Measurements from ENCODE around the gene VAX1. TPM values are rescaled to one million over a fixed set of nuclear protein-coding genes. Genes with fewer than 3 reads are reported as not detected.
"Not testable (repeated sequence)": the region's sequence is repeated elsewhere in the genome, so short reads cannot be mapped to it uniquely, and the experiment has no call there.

VAX1 gene
- not detected for total RNA-seq

- peaks cover 9% of the 10 kb centered on the region for H3K4me1 ChIP-seq (ENCODE audit: insufficient read depth, low read length)
- H3K4me3 ChIP-seq (ENCODE audit: low read length), result no peak within 1 kb of the TSS
- H3K27me3 ChIP-seq (ENCODE audit: insufficient read depth, low read length), result peaks cover 89% of the 10 kb centered on the region
- no peaks in the 10 kb centered on the region for H3K9me3 ChIP-seq (ENCODE audit: low read depth, low read length)
These were observed at the start of gene VAX1 for GRCh38 chr10:117137911-117138642. Gene VAX1, minus strand, starts transcription at chr10:117138270. Its CDS starts 214 bp downstream, at chr10:117138056.

GRCh38 chr10:117186832-117187615 is 49.0 kb upstream of the VAX1 start:
- Histone ChIP-seq H3K4me1 (ENCODE audit: insufficient read depth, low read length) (no peaks in the 10 kb centered on the region), H3K4me3 (ENCODE audit: low read length) (no peak overlapping the region), H3K27me3 (ENCODE audit: insufficient read depth, low read length) (no peaks in the 10 kb centered on the region), H3K9me3 (ENCODE audit: low read depth, low read length) (no peaks in the 10 kb centered on the region)

- not testable (repeated sequence) for H3K9me3 ChIP-seq (ENCODE audit: low read depth, low read length); H3K27me3 ChIP-seq (ENCODE audit: insufficient read depth, low read length); H3K4me3 ChIP-seq (ENCODE audit: low read length); H3K4me1 ChIP-seq (ENCODE audit: insufficient read depth, low read length)
These were observed 47.7 kb upstream of the VAX1 start for GRCh38 chr10:117185817-117186216.

GRCh38 chr10:117184821-117185220 is 46.8 kb upstream of the VAX1 start:
- H3K4me1 ChIP-seq (ENCODE audit: insufficient read depth, low read length), result no peaks in the 10 kb centered on the region
- peaks cover 6% of the 10 kb centered on the region for H3K27me3 ChIP-seq (ENCODE audit: insufficient read depth, low read length)
- no peaks in the 10 kb centered on the region for H3K9me3 ChIP-seq (ENCODE audit: low read depth, low read length)
- H3K4me3 ChIP-seq (ENCODE audit: low read length), result no peak overlapping the region

GRCh38 chr10:117184296-117184695 is 46.2 kb upstream of the VAX1 start:
- Histone ChIP-seq H3K4me3 (ENCODE audit: low read length) (no peak overlapping the region), H3K4me1 (ENCODE audit: insufficient read depth, low read length) (no peaks in the 10 kb centered on the region), H3K27me3 (ENCODE audit: insufficient read depth, low read length) (peaks cover 6% of the 10 kb centered on the region), H3K9me3 (ENCODE audit: low read depth, low read length) (no peaks in the 10 kb centered on the region)

GRCh38 chr10:117178190-117178589 is 40.1 kb upstream of the VAX1 start:
- no peaks in the 10 kb centered on the region for H3K9me3 ChIP-seq (ENCODE audit: low read depth, low read length)
- peaks cover 16% of the 10 kb centered on the region for H3K4me1 ChIP-seq (ENCODE audit: insufficient read depth, low read length)
- H3K4me3 ChIP-seq (ENCODE audit: low read length), result no peak overlapping the region
- H3K27me3 ChIP-seq (ENCODE audit: insufficient read depth, low read length), result peaks cover 16% of the 10 kb centered on the region

GRCh38 chr10:117175901-117176534 is 37.9 kb upstream of the VAX1 start:
- peaks cover 37% of the 10 kb centered on the region for H3K27me3 ChIP-seq (ENCODE audit: insufficient read depth, low read length)
- H3K4me1 ChIP-seq (ENCODE audit: insufficient read depth, low read length), result peaks cover 16% of the 10 kb centered on the region
- peak overlapping the region; percentile 37 for H3K4me3 ChIP-seq (ENCODE audit: low read length)
- no peaks in the 10 kb centered on the region for H3K9me3 ChIP-seq (ENCODE audit: low read depth, low read length)

GRCh38 chr10:117175215-117175900 is 37.3 kb upstream of the VAX1 start:
- H3K4me3 ChIP-seq (ENCODE audit: low read length), result peak overlapping the region; percentile 37
- H3K9me3 ChIP-seq (ENCODE audit: low read depth, low read length), result no peaks in the 10 kb centered on the region
- peaks cover 38% of the 10 kb centered on the region for H3K27me3 ChIP-seq (ENCODE audit: insufficient read depth, low read length)
- peaks cover 16% of the 10 kb centered on the region for H3K4me1 ChIP-seq (ENCODE audit: insufficient read depth, low read length)

- Histone ChIP-seq H3K4me1 (ENCODE audit: insufficient read depth, low read length) (peaks cover 16% of the 10 kb centered on the region), H3K27me3 (ENCODE audit: insufficient read depth, low read length) (peaks cover 46% of the 10 kb centered on the region), H3K9me3 (ENCODE audit: low read depth, low read length) (no peaks in the 10 kb centered on the region), H3K4me3 (ENCODE audit: low read length) (peak overlapping the region; percentile 37)
These were observed 36.6 kb upstream of the VAX1 start for GRCh38 chr10:117174439-117175214.

- Histone ChIP-seq H3K27me3 (ENCODE audit: insufficient read depth, low read length) (peaks cover 88% of the 10 kb centered on the region), H3K9me3 (ENCODE audit: low read depth, low read length) (no peaks in the 10 kb centered on the region), H3K4me1 (ENCODE audit: insufficient read depth, low read length) (peaks cover 25% of the 10 kb centered on the region), H3K4me3 (ENCODE audit: low read length) (no peak overlapping the region)
These were observed 32.2 kb upstream of the VAX1 start for GRCh38 chr10:117170244-117170643.

- H3K4me1 ChIP-seq (ENCODE audit: insufficient read depth, low read length), result peaks cover 20% of the 10 kb centered on the region
- peaks cover 95% of the 10 kb centered on the region for H3K27me3 ChIP-seq (ENCODE audit: insufficient read depth, low read length)
- H3K9me3 ChIP-seq (ENCODE audit: low read depth, low read length), result no peaks in the 10 kb centered on the region
- no peak overlapping the region for H3K4me3 ChIP-seq (ENCODE audit: low read length)
These were observed 31.4 kb upstream of the VAX1 start for GRCh38 chr10:117169480-117169879.

GRCh38 chr10:117168729-117169128 is 30.7 kb upstream of the VAX1 start:
- peaks cover 21% of the 10 kb centered on the region for H3K4me1 ChIP-seq (ENCODE audit: insufficient read depth, low read length)
- peaks cover 98% of the 10 kb centered on the region for H3K27me3 ChIP-seq (ENCODE audit: insufficient read depth, low read length)
- no peaks in the 10 kb centered on the region for H3K9me3 ChIP-seq (ENCODE audit: low read depth, low read length)
- H3K4me3 ChIP-seq (ENCODE audit: low read length), result no peak overlapping the region

GRCh38 chr10:117167789-117168674 is 30.0 kb upstream of the VAX1 start:
- peaks cover 98% of the 10 kb centered on the region for H3K27me3 ChIP-seq (ENCODE audit: insufficient read depth, low read length)
- H3K9me3 ChIP-seq (ENCODE audit: low read depth, low read length), result no peaks in the 10 kb centered on the region
- H3K4me1 ChIP-seq (ENCODE audit: insufficient read depth, low read length), result peaks cover 28% of the 10 kb centered on the region
- H3K4me3 ChIP-seq (ENCODE audit: low read length), result no peak overlapping the region

Measured in mononuclear cell (primary cell).